ENCODE results near the gene IQCN.

DNA sequence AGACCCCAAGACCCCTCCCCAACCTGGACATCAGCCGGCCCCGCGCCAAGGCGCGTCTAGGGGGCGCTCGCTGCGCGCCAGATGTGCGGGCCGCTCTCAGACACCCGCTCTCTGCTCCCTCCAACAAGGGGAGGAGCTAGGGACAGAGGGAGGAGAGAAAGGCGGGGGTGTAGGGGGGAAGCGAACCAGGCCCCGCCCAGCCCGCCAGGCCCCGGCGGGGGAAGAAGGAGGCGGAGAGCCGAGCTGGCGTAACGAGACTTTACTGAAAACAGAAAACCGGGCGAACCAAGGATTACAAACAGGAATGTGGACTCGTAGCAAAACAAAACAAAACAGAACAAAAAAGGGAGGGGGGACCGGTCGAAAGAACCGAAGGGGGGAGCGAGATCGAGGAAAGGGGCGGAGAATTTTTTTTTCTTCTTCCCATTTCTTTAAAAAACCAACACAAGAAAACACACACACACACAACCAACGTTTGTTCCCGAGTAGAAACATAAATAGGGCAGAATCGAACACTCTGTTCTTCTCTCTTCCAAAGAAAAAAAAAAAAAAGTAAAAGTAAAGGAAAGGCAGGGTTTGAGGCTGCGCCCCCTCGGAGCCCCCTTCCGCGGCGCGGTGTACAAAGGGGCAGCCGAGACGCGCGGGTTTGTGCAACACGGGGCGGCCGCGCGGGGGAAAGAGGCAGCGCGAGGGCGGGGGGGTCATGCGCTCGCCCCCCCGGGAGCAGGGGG is 5.4 kb upstream of the IQCN start:
- TF ChIP-seq, protein P1, sequence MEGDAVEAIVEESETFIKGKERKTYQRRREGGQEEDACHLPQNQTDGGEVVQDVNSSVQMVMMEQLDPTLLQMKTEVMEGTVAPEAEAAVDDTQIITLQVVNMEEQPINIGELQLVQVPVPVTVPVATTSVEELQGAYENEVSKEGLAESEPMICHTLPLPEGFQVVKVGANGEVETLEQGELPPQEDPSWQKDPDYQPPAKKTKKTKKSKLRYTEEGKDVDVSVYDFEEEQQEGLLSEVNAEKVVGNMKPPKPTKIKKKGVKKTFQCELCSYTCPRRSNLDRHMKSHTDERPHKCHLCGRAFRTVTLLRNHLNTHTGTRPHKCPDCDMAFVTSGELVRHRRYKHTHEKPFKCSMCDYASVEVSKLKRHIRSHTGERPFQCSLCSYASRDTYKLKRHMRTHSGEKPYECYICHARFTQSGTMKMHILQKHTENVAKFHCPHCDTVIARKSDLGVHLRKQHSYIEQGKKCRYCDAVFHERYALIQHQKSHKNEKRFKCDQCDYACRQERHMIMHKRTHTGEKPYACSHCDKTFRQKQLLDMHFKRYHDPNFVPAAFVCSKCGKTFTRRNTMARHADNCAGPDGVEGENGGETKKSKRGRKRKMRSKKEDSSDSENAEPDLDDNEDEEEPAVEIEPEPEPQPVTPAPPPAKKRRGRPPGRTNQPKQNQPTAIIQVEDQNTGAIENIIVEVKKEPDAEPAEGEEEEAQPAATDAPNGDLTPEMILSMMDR (optimal IDR thresholded peaks at IDR 0.05 in 1 of 3, IDR thresholded peaks at IDR 0.05 in 1 of 3, conservative IDR thresholded peaks at IDR 0.05 in 1 of 3; ENCODE audit: extremely low read depth in 1 of 3, insufficient read depth in 2 of 3, low read length in 3 of 3), result peak; percentile 78 to 90 (median 82)
- no peak for TF ChIP-seq EZH2 (IDR thresholded peaks at IDR 0.05; ENCODE audit: low read length)
